GM12875 (cell line): Measurements from ENCODE around the gene KLHL36.
A peak's percentile ranks its signal among the peaks of the same experiment; 100 is the strongest.
"Not testable (repeated sequence)": the region's sequence is repeated elsewhere in the genome, so short reads cannot be mapped to it uniquely, and the experiment has no call there.

Experiments
- H3K4me3 ChIP-seq: one replicate; pipeline ENCODE4 v1.5.1; 2011; ENCODE audit warnings: low read depth, low read length, control low read depth
- CTCF ChIP-seq: IDR thresholded peaks from 2 replicates; pipeline ENCODE4 v1.5.1; 2011; ENCODE audit warnings: low read depth, mild to moderate bottlenecking, control low read depth, inconsistent platforms, low read length, moderate library complexity, borderline replicate concordance; ENCODE audit not compliant: insufficient read depth

The KLHL36 gene

DNA sequence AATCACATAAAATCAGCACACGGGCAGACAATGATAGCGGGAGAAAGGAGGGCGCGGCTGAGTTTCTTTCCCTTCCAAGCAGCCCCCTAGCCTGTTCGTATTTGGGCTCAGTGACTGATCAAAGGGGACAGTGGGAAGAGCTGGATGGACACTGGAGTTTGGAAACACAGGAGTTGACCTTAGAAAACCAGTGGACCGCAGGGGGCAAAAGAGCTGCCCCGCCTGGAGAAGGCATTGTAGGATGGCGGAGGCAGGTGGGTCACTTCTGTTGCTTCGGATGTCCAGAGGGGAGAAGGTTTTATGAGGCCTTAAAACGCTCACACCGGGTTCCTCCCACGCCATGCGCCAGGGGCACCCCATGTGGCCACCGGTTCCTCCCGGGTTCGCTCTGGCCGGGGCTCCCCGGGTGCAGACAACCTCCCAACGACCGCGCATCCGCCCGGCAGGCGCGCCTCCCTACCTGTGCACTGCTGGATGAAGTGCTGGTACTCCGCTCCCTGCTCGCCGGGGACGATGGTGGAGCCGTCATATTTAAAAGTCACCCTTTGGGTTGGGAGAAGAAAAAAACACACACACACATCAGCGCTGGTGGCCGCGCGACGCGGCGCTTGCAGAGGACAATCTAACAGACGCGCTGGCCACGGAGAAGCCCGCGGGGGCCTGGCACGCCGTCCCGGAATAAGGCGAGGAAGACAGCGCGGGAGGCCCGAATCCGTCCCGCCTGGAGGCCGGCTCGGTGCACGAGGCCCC is 31.1 kb upstream of the KLHL36 start:
- no peak for TF ChIP-seq CTCF
- peak overlapping the region; percentile 89 for H3K4me3 ChIP-seq

DNA sequence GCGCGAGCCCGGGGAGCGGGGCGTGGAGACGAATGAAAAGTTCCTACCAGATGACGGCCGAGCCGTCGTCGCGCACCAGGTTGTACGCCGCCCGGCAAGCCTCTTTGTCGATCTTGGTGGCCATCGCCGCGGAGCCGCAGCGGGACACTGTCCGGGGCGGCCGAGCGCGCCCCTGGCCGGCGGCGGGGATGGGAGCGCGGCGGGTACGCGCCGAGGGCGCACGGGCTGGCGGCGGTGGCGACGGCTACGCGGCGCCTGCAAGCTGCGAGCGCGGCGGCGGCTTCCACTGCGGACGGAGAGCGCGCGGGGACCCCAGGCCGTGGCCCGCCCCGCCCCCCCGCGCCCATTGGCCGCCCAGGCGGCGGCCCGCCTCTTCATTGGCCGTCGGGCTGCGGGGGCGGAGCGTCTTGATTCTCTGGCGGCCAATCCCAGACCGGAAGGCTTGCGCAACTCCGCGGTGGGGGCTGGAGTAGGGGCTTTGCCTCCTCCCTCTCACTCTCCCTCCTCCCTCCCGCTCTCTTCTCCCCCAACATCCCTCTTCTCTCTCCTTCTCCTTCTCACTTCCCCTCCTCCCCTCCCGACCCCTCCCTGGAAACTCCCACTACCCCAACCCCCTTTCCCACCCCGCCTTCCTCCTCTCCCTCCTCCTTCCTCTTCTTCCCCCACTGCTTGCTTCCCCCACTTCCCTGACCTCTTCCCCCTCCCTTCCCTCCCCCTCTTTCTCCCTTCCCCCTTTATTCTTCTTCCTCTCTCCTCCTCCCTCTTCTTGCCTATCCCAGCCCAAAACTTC is 30.3 kb upstream of the KLHL36 start, which contains the start of gene COTL1:
Gene COTL1 (minus strand): TSS at position 288 of the 790 bp plus-strand sequence. CDS start 164 bp downstream, at position 124.
- peak within 1 kb of the TSS; percentile 89 for H3K4me3 ChIP-seq
- no peak for TF ChIP-seq CTCF

- TF ChIP-seq CTCF: peak; percentile 12; the same call in 1 of the 2 replicates
- no peak overlapping the region for H3K4me3 ChIP-seq
These were observed 29.5 kb upstream of the KLHL36 start for GRCh38 chr16:84618581-84619460.

- H3K4me3 ChIP-seq: not testable (repeated sequence)
These were observed 27.4 kb upstream of the KLHL36 start for GRCh38 chr16:84620913-84621312.

GRCh38 chr16:84625556-84625955 is 22.8 kb upstream of the KLHL36 start:
- no peak overlapping the region for H3K4me3 ChIP-seq
- TF ChIP-seq CTCF: no peak

- H3K4me3 ChIP-seq: no peak overlapping the region
- TF ChIP-seq CTCF: no peak
These were observed 20.0 kb upstream of the KLHL36 start for GRCh38 chr16:84628226-84628731.

DNA sequence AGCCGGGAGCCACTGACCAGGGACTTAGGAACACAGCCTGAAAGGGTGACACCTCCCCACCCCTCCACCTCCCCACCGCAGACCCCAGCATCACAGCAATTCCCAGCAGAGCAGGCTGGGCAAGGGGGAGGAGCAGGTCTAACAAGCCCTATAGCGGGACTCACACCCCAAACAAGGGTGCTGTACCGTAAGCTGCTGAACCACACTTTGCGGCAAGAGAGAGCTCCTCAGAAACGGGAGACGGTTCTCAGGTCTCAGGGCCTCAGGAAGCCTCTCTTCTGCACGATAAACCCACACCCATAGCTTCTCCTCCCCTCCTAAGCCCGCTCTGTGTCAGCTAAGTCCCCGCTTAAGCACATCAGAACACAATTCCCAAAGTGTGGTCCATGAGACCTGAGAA is 18.7 kb upstream of the KLHL36 start:
- no peak overlapping the region for H3K4me3 ChIP-seq

More for the DNA sequence above, 18.7 kb upstream of the KLHL36 start:
- TF ChIP-seq CTCF: no peak
